ENCODE results near the gene ANTKMT. TPM values are rescaled to one million over a fixed set of nuclear protein-coding genes. Genes with fewer than 3 reads are reported as not detected.

Gene ANTKMT
- total RNA-seq, 1 donor, result 25.3 TPM

DNA sequence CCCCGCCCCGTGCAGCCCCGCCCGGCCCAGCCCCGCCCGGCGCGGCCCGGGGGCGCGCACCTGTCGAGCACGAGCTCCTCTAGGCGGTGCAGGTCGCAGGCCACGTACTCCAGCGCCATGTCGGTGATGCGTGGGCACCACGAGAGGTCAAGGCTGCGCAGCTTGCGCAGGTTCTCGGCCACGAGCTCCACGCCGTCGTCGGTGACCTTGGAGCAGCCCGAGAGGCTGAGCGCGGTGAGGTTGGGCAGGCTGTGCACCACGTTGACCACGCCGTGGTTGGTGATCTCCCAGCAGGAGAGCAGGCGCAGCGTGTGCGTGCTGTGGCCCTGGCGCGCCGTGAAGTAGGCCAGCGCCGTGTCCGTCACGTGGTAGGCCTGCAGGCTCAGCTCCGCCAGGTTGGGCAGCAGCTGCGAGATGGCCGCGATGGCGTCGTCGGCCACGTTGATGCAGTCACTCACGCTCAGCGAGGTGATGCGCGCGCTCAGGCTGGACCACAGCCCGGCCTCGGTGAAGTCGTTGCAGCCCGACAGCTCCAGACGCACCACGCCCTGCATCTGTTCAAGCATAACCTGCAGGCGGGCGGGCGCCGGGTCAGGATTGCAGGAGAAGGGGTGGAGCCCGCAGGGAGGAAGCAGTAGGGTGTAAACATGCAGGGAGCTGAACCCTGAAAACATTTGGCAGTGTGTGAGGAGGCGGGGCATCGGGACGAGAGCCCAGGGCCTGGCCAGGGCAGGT lies 25.4 kb upstream of the ANTKMT start:
- peak in 1 of 3 donors; percentile 53 for DNase-seq (ENCODE audit: low read depth in 2 of 3, low spot score in 2 of 3)

- no peak for DNase-seq (ENCODE audit: low read depth in 2 of 3, low spot score in 2 of 3)
Measured at GRCh38 chr16:698911-699671, 21.9 kb upstream of the ANTKMT start.

DNA sequence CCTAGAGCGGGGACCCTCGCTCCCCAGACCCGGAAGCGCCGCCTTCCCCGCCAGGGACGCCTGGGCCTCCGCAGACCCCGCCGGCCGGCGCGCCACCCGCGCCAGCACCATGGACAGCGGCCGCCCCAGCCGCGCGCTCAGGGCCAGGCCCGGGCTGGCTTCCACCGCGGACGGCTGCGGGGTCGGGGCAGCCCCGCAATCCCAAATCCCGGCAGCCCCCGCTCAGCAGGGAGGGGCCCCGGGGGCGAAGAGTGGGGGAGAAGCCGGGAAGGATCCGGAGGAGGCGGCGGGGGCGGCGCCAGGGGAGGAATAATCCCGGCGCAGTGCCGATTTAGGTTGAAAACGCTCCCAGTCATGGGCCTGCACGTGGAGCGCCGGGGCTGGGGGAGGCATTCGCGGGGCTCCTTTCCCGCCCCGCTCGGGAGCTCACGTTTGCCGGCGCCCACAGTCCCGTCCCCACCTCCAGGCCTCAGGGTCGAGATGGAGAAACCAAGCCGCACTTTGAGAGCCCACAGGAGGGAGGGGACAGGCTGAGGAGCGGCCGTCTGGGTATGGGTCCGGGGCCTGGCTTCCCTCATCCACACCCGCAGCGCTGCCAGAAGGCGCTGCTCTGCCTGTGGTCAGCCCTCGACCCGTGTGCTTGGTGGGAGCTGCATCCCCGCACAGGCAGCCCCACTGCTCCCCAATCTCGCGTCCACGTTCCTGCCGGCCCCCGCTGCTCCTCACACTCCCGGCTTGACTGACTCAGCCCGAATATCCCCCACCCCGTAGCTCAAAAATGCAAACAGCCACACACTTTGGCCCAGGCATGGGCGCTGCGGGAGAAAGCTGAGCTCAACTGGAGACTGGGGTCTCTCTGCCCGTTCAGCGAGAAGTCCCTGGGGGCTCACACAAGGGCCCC lies 20.0 kb upstream of the ANTKMT start:
- peak in 1 of 3 donors; percentile 43 for DNase-seq (ENCODE audit: low read depth in 2 of 3, low spot score in 2 of 3)

DNA sequence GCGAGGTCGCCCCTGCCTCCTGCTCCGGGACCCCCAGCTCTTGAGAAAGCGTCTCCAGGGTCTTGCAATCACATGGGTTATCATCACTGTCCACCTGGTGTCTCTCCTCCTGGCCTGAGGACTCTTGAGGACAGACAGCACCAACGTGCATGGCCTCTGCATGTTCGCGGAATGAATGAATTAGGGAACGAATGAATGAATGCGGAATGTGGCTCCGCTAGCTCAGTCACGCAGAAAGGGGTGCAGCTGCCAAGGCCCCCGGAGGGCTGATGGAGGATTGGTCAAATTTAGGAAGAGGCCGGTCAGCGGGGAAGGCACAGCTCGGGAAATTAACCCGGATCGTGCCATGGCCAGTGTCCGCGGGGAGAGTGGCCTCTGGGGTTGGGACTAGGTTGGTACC lies 18.6 kb upstream of the ANTKMT start:
- DNase-seq (ENCODE audit: low read depth in 2 of 3, low spot score in 2 of 3), result no peak

DNA sequence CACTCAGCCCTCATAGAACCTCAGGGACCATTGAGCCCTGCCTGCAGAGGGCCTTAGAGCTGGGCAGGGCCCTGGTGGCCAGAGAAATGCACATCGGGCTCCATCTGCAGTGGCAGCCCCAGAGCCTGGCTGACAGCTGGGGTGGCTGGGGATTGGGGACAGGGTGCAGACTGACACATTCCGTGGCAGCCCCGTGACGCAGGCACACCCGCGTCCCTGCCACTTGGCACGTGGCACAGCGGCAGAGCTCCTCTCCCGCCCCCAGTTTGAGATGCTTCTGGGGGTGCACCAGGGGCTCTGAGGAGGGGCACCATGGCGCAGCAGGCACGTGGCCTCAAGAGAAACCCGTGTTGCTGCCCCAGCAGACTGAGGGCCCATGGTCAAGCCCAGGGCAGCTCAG lies 17.5 kb upstream of the ANTKMT start:
- DNase-seq (ENCODE audit: low read depth in 2 of 3, low spot score in 2 of 3), result no peak

DNA sequence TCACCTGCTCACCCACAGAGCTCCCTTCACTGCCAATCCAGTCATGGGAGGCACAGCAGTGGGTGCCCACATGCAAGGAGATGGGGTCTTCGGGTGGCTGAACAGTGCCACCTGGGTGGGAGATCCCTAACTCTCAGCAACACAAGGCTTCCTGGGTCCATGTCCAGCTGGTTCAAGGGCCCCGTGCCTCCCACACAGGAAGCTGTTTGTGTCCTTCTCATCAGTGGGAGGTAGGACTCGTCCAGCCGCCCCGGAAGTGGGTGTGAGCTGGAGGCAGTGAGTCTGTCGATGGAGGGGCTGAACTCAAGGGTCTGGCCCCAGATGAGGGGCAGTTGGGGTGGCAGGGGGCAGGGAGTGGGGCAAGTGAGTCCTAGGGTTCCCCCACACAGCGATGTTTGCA lies 16.9 kb upstream of the ANTKMT start:
- DNase-seq (ENCODE audit: low read depth in 2 of 3, low spot score in 2 of 3), result no peak

- DNase-seq (ENCODE audit: low read depth in 2 of 3, low spot score in 2 of 3), result no peak
Measured at GRCh38 chr16:704552-705380, 16.2 kb upstream of the ANTKMT start.

DNA sequence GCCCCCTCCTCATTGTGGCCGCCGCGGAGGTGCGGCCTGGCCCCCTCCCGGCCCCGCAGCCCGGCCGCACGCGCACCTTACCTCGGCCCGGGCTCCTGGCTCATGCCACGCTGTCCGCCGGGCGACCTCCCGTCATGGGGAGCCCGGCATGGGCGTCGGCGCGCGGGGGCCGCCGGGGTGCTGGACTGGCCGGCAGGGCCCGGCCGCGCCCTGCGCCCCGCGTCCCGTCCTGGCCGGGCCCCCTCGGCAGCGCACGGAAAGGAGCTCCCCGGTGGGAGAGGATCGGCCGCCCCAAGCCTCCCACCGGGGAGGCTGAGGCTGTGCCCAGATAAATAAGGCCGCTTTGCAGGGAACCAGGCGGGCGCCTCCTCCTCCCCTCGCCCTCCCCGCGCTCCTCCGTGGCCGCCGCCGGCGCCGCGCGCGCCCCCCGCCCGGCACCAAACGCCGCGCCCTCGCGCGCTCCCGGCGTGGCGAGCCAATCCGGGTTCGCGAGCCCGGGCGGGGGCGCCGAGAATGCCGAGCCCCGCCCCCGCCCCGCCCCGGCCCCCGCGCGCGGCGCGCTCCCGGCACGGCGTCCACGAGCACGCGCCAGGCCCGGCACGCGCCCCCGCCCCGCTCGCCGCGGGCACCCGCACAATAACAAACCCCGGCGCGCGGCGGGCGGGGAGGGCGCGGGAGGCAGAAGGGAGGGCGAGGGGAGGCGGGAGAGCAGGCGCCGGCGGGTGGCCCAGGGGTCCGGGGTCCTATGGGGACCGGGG lies 15.3 kb upstream of the ANTKMT start, which contains the start of gene FBXL16:
FBXL16 (minus strand) TSS at position 371 of the 758 bp plus-strand sequence. CDS start 8,396 bp downstream, outside the sequence.
- DNase-seq (ENCODE audit: low read depth in 2 of 3, low spot score in 2 of 3), result no peak

- no peak for DNase-seq (ENCODE audit: low read depth in 2 of 3, low spot score in 2 of 3)
Measured at GRCh38 chr16:706189-707061, 14.5 kb upstream of the ANTKMT start.

DNA sequence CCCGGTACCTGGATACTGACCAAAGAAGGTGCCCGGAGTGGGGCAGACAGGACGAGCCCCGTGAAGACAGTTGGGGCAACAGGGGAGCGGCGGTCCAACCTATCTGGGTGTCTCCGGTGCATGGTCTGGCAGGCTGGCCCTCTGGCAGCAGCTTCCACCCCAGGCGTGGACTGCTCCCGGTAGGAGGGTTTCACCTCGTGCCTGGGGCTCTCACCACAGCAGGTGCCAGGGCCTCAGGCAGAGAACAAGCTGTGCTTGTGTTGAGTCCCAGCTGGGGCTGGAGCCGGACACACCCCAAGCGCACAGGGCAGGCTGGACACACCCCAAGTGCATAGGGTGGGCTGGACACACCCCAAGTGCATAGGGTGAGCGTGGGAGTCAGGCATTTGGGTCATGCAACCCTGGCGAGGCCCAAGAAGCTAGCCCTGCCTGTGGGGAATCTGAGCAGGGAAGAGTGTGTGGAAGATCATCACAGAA lies 13.8 kb upstream of the ANTKMT start:
- no peak for DNase-seq (ENCODE audit: low read depth in 2 of 3, low spot score in 2 of 3)

- no peak for DNase-seq (ENCODE audit: low read depth in 2 of 3, low spot score in 2 of 3)
Measured at GRCh38 chr16:708019-708418, 12.9 kb upstream of the ANTKMT start.

- no peak for DNase-seq (ENCODE audit: low read depth in 2 of 3, low spot score in 2 of 3)
Measured at GRCh38 chr16:708959-709358, 12.0 kb upstream of the ANTKMT start.

DNA sequence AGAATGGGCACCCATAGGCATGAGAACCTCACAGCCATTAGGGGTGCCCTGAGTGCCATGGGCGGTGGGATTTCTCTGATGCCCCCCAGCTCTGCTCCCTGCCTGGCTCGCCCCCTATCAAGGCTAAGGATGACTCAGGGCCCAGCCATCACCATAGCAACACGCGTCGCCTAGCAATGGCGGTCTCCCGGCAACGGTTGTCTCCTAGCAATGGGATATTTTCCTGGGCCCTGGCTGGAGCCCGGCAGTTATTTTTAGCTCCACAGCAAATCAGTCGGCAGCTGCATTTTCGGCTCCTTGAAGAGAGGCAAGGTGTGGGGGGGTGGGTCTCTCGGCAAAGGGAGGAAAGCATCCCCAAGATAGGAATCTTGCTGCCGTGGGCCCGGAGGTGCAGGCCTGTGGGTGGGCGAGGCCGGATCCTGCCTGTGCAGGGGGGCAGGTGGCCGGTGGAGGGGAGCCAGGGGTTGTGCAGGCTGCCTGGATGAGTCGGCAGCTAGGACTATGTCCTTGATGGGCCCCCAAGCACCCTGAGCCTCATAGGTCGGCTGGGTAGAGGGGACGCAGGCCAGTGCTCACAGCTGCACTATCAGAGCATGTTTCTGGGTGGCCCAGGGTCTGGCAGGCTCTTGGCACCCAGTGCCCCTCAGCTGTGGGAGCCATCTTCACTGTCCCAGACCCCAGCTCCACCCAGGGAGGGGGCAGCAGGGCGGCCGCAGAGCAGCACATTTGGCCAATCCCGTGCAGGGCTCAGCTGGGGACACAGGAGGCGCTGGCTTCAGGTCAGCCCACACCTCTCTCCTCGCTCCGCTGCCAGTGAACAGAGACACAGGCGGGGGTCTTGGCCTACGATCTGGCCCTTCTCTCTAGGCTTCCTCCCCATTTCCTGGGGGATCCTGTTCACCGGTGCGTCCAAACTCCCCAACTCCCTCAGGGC lies 11.1 kb upstream of the ANTKMT start:
- DNase-seq (ENCODE audit: low read depth in 2 of 3, low spot score in 2 of 3), result no peak

DNA sequence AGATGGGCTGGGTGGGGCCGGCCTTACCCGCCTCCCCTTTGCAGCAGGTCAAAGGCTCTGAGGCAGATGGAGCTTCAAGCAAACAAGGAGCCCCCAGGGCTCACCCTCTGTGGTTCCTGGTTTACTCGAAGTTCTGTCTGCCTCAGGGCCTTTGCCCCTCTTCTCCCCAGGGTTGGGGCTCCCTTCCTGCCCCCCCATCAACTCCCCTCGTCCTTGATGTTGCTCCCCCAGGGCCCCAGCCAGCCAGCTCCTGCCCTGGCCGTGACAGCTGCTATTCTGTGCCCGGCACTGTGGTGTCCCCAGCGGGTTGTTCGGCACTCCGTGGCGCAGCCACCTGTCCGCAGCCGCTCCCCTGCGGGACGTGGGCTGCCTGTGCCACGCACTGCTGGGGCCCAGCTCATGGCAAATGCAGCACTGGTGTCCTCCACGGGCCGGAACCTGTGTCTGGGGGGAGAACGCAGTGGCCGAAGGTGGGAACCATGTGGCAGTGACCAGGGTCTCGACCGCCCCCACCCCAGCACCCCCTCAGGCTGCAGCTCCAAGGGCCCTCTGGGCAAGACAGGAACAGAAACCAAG lies 10.4 kb upstream of the ANTKMT start:
- DNase-seq (ENCODE audit: low read depth in 2 of 3, low spot score in 2 of 3), result no peak

DNA sequence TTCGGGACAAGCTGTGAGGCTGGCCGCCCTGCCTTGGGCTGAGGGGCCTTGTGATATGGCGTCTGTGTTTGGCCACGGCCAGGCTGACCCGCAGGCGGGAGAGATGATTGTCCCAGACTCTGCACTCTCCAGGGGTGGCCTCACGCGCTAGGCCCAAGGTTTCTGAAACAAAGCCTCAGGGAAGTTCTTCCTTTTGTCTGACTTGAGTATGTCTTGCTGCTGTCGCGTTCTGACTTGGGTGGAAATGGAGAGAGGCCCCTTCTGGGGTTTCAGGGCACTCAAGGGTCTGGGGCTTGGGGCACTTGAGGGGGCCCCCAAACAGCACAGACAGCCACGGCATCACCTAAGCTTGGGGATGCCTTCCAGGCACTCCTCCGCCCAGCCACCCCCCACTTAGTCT lies 9.9 kb upstream of the ANTKMT start:
- no peak for DNase-seq (ENCODE audit: low read depth in 2 of 3, low spot score in 2 of 3)

DNA sequence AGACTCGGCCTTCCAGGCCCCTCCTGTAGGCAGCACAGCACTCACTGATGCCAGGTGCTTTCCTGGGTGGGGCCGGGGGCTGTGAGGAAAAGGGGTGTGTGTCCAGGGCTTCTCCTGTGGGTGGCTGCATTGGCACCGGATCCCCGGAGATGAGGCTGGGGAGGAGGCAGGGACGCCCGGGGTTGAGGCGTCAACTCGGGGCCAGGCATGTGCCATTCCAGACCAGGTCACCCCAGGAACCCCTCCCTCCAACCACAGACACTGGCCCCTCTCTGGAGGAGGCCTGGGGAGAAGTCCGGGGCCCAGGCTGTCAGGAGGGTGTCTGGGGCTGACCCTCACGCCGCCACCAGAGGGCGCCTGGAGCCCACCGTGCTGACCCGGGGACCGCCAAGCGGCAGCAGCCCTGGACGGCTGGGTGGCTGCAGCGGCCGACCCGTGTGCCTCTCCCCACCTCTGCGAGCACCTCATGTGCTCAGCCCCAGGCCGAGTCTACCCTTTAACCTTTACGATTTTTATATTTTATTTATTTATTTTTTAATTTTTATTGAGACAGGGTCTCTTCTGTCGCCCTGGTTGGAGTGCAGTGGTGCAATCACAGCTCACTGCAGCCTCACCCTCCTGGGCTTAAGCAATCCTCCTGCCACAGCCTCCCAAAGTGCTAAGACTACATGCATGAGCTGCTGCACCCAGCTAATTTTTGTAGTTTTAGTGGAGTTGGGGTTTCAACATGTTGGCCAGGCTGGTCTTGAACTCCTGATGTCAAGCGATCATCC lies 9.2 kb upstream of the ANTKMT start:
- peak; percentile 67 to 70 (median 68) for DNase-seq (ENCODE audit: low read depth in 2 of 3, low spot score in 2 of 3)

All from hematopoietic multipotent progenitor cell (in vitro differentiated cells).